Activated effector memory CD4-positive, alpha-beta T cell treated with anti-CD3 and anti-CD28 coated beads, Interleukin-2, amount 50 U/mL, for 16 hours (primary cell): ENCODE results near the gene TNRC6C.

Source experiments
- DNase-seq: peaks from one replicate; pipeline ENCODE4 v3.0.0-alpha.2; 2020

Gene TNRC6C, protein sequence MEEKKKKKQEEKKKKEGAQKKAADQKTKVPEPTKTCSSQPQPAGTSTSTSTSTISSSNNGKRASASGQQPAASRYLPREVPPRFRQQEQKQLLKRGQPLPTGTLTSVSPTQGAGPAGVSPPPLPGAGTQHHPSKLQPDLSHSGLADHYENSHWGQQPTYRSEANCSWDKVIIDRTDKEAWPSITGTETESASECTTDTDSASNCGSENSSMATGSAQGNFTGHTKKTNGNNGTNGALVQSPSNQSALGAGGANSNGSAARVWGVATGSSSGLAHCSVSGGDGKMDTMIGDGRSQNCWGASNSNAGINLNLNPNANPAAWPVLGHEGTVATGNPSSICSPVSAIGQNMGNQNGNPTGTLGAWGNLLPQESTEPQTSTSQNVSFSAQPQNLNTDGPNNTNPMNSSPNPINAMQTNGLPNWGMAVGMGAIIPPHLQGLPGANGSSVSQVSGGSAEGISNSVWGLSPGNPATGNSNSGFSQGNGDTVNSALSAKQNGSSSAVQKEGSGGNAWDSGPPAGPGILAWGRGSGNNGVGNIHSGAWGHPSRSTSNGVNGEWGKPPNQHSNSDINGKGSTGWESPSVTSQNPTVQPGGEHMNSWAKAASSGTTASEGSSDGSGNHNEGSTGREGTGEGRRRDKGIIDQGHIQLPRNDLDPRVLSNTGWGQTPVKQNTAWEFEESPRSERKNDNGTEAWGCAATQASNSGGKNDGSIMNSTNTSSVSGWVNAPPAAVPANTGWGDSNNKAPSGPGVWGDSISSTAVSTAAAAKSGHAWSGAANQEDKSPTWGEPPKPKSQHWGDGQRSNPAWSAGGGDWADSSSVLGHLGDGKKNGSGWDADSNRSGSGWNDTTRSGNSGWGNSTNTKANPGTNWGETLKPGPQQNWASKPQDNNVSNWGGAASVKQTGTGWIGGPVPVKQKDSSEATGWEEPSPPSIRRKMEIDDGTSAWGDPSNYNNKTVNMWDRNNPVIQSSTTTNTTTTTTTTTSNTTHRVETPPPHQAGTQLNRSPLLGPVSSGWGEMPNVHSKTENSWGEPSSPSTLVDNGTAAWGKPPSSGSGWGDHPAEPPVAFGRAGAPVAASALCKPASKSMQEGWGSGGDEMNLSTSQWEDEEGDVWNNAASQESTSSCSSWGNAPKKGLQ (N-terminal part only)

DNA sequence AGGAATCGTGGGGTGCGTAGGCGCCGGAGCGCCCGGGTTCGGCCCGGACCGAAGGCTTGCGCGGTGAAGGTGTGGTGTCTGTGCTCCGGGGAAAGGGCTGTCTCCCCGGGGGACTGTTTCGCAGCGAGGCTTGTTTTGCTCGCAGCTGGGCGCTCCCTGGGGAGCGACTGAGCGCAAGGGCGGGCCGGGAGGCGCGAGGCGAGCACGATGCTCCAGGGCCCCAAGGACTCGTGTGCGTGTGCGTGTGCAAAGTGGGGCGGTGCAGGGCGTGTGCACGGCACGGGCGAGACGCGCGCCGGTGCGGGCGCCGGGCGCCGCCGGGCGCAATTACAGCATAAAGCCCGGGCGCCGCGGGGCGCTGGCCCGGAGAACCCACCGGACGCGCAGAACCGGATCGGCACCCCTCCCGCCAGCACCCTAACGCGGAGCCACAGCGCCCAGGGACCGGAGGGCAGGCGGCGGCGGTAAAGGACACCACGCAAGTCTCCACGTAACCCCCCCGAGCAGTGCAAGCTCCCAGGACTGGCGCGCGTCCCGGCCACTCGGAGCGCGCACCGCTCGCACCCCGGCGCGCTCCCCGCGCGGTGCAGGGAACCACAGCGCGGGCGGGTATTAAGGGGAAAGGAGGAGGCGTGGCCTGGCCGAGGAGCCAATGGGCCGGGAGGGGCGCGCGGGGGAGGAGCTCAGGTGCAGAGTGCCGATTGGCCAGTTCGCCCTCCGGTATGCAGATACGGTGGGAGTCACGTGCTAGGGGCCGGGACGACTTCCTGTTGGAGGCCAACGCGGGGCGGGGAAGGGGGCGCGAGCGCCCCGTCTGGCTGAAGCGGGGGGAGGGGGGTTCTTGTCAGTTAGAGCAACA, at the start of gene TNRC6C:
TSS of gene TNRC6C (plus strand) at position 847 of the 859 bp plus-strand sequence. CDS start 45,504 bp downstream, outside the sequence.
- peak; percentile 100 for DNase-seq

DNA sequence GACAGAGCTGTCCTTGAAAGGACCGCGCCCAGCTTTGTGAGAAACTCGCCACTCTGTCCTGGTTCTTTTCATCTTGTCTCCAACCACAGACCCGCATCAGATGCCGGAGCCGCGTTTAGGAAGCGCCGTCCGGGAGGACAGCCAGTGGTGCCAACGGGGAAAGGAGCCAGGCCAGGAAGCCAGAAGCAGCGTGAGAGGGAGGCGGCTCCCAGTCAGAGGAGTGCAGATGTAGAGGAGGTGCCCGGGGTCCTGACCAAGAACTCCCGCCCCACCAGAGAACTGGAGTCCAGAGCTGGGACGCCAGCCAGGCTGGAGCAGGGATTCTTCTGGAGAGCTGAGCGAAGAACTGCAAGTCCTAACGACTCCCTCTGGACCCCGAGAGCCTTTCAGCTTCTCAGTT, 49.3 kb upstream of the TNRC6C start:
- no peak for DNase-seq

DNA sequence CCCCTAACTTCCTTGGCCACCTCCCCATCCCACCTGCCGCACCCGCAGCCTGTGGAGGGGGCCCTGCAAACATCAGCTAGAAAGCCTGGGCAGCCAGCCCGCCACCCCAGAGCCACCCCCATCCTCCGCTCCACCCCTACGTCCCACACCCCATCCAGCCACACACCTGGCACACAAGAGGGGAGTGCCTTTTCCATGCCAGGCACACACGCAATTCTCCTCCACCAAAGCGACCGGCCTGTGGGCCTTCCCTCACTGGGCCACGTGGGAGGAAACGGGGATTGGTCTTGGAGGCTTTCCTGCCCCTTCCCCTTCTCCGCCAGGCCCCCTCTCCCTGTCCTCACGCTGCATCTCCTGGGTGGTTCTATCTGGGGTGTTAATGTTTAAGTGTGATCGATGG, 48.7 kb upstream of the TNRC6C start:
- no peak for DNase-seq

DNA sequence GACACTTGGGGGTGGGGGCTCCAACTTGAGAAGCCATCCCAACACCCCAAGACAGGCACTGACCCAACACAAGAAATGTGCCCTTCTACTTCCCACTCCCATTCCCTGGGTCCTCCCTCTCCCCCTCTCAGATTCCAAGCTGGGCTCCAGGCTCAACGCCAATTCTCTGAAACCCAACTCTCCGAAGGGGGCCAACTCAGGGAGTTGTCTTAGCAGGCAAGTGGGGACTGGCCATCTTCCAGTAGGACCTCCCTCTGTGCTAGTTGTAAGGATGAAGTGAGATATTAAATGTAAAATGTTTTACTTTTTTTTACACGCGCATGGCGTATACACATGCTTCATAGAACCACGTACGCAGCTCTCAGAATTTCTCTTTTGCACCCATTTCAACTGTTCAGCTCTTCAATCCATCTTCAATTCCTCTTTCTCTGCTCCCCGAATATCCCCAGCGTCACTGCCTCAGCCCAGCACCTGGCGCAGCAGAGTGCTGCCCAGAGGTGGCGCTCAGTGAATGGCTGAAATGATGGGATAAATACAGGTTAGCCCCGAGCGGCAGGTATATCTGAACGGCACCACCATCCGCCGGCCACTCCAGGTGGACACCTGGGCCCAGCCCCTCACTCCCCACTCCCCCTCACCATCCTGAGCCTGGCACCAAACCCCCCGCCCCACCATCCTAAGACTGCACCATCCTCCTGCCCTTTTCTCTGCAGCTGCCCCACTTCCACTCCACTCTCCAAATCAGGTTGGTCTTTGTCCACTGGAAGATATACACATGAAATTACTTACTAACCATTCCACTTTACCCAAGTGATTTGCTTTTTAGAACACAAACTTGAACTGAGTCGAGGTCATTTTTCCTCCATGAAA, 43.9 kb upstream of the TNRC6C start:
- no peak for DNase-seq

DNA sequence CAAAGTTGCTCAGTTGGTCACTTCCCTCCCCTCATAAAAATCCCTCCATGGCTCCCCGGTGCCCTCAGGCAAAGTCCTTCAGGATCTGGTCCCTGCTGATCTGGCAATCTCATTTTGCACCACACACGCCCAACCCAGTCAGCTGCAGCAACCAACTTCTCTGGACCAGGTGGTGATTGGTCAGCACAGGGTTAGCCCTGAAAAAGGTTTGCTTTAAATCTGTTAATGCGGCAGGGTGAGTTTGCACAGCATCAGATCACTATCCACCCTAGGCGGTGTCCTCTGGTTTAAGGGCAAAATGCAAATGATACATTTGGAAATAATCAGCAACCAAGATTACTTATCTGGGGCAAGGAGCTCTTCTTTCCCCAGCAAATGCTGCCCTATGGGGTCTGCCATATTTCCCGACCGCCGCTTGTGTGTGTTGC, 42.9 kb upstream of the TNRC6C start:
- DNase-seq = no peak

DNA sequence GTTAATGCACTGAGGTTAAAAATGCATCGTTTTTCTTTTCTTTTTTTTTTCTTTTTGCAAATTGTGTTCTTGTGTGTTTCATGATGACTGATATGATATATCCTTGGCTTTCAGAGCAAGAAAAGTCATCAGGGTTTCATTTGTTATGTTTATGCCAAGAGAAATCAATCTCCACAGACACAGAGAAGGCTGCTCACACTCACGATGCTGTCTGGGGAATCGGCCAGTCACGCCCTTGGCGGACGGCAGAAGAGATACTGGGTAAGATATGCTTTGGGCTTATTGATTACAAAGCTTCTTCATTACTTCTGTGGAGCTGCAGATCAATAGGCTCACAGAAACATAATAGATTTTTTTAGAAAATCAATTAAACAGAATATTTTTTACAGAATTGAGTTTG, 42.2 kb upstream of the TNRC6C start:
- no peak for DNase-seq

DNA sequence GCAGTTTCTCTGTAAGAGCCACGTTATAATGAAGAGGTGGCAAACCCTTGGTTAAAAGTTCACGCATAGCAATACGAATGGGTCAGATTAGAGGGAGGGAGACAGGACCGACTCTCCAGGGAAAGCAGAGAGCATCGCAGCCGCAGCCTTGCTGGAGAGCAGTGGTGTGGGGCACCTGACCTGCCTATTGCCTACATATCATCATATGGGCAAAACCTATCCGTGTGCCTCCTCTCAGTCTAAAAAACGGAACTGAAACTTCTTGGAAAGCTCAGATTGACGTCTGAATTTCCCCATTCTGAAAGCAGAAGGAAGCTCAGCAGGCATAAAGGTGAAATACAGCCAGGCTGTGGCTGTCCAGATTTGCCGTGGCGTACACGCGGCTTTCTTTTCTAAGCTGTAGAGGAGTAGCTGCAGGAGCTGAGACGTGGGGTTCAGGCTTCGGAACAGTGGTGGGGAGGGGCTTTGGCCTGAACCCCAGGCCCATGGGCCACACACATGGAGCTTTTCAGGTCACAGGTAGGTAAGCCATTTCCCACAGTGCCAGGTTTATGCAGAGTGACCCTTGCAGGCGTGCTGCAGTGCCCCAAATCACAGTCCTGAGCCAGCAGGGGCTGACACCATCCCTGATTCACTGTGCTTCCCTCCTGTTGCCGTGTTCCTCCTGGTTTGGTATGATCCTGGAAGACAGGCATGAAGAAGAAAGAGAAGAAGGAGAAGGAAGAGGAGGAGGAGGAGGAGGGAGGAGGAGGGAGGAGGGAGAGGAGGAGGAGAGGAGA, 41.6 kb upstream of the TNRC6C start:
- DNase-seq = no peak

DNA sequence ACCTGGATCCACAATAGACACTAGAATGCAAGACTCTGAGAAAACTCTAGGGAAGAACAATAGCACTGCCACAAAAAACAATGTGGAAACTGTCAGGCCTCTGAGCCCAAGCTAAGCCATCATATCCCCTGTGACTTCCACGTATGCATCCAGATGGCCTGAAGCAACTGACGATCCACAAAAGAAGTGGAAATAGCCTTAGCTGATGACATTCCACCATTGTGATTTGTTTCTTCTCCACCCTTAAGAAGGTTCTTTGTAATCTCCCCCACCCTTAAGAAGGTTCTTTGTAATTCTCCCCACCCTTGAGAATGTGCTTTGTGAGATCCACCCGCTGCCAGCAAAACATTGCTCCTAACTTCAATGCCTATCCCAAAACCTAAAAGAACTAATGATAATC, 39.2 kb upstream of the TNRC6C start:
- no peak for DNase-seq

DNA sequence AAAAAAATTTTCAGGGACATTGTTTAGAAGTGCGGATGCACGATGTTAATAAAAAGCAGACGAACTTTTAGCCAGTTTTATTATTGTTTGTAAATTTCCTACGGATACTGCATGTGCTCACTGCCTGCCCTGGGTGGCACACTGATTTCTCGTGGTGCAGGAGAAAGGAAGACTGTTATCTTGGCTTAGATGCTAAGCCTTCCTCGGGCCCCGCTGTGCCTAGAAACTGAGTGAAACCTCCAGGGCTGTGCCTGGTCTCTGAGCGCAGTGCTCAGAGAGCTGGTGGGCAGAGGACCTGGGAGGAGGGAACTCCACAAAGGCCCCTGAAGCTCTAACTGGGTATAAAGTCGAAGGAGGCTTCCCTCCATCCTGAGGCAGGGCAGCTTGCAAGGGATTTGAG, 35.4 kb upstream of the TNRC6C start:
- no peak for DNase-seq

DNA sequence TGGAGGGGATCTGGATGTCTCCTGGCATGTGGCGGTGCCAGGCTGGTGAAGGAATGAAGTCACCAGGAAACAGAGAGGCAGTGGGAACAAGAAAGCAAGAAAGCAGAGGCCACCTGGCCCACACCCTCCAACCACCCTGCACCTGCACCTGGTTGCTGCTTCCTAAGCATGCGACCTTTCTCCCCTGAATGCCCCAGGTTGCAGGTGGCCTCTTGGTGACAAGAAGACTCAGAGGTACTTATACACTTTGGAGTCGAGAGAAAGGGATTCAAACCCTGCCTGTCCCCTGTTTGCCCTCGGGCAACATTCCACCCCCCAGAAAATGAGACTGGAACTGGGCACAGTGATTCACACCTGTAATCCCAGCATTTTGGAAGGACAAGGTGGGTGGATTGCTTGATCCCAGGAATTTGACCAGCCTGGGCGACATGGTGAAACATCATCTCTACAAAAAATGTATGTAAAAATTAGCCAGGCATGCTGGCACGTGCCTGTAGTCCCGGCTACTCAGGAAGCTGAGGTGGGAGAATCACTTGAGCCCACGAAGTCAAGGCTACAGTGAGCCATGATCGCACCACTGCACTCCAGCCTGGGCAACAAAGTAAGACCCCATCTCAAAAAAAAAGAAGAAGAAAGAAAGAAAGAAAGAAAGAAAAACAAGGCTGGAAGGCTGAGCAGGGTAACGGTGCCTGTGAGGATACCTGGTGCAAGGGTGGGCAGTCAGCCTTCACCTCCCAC, 34.6 kb upstream of the TNRC6C start:
- no peak for DNase-seq

DNA sequence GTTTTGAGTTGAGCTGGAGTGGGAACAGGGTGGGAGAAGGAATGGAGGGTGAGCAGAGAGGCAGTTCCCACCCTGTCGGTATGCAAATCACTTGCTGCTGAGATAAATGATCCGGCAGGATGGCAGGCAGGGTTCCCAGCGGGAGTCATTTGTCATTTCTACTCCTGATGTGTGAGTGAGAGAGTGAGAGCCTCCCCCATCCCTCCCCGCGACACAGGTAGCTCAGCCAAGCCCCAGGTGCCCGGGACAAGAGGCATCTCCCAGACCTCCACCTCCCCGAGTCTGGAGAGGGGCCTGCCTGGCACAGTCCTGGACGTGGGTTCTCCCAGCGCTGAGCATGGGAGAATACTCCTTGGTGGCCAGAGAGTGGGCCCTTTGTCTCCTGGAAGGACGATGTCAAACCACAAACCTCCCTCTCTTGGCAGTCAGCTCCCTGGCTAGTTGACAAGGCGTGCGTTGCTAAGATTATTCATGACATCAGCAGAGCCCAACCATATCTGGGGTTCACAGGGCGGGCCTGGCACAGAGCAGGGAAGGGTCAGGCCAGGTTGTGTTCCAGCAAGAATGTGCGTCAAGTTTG, 33.7 kb upstream of the TNRC6C start:
- no peak for DNase-seq

DNA sequence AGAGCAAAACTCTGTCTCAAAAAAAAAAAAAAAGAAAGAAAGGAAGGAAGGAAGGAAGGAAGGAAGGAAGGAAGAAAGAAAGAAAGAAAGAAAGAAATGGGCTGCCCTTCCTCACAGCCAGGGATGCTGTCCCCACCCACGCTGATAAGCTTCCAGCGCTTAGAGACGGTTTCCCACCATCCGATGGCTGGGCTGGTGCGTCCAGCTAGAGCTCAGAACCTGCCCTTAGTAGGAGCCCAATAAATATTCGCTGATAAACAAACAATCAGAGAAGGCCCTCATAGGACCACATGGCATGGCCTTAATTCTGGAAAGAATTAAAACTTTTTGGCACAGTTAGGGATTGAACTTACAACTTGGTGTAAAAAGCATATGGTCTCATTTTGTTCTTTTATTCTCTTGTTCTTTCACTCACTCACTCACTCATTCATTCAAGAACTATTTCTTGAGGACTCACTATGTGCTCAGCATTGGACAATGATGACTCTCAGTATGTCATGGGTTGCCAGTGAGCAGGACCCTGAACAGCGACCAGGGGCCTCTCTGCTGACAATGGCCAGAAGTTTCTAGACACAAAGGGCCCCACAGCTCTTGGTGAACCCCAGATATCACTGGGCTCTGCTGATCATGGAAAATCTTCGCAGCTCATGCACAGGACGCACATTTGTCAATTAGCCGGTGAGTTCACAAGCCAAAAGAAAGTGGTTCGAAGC, 32.5 kb upstream of the TNRC6C start:
- DNase-seq = no peak

DNA sequence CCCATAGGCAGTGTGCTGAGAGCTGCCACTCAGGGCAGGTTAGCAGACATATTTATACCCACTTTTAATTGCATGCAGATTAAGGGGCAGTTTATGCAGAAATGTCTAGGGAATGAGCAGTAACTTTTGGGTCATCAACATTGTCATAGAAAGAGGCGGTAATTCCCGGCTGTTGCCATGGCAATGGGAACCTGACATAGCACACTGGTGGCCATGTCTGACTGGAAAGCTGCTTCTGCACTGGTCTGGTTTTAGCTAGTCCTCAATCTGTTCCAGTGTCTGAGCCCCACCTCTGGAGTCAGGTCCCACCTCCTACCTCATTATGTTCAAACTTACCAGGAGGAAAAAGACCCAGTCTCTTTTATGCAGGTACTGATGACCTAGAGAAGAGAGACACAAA, 31.5 kb upstream of the TNRC6C start:
- DNase-seq = no peak

DNA sequence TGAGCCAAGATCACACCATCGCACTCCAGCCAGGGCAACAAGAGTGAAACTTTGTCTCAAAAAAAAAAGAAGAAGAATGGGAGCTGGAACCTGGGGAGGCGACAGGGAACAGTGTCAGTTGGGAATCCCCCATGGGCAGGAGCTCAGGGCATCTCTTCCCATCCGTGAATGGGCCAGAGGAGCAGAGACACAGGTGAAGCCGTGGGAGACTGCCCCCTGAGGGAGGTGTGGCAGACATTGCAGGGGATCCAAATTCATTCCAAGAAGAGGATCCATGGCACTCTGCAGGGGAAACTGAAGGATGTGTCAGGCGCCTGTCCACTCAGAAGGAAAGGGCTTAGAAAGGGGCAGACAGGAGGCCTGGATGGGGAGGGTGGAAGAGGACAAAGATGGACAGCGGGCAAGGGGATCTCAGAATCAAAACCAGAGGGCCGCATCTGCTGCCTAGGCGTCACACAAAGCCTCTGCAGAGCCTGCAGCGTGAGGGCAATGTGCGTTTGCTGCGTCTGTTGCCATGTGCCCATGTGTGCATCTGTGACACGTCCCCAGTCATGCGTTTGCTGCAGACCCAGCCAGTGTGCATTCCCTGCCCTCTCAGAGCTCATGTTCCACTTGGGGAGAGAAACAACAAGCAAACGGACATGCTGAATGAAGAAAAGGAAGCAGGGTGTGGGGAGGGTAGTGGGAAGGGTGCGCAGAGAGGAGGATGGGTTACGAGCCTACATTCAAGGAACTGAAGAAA, 30.6 kb upstream of the TNRC6C start:
- DNase-seq = no peak

DNA sequence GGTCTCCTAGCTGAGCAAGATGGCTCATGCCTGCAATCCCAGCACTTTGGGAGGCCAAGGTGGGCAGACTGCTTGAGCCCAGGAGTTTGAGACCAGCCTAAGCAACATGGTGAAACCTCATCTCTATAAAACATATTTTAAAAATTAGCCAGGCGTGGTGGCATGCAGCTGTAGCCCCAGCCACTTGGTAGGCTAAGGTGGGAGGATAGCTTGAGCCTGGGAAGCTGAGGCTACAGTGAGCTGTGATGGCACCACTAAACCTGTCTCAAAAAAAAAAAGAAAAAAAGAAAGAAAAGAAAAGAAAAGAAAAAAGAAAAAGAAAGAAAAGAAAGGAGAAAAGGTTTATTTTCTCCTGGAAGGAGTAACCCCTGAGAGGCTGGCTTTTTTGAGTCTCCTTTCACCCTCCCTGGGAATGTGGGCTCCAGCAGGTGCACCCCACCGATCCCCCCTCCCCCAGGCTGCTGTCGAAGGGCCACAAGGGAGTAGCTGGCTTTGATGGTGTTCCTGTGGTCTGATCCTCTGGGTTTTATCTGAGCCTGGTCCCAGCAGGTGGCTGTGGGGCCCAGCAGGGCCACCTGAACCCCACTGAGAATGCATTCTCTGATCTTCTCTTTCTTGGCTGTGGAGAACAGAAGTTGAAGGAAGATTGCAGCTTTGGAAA, 29.9 kb upstream of the TNRC6C start:
- DNase-seq = no peak

DNA sequence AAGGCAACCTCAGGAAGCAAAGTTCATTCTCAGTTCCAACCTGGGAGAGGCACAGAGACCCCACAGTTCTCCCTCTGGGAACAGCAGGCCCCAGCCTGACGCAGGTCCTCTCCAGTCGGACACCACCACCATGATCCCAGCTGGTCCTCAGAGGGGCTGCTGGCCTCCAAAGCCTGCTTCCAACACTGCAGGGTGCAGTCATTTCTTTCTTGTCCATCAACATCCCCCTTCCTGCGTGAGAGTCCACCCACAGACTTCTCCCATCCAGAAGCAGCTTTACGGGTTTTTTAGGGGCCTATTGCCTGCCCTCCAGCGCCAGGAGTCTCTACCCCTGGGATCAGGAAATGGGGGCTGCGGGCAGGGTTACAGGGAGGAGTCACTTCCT, 29.3 kb upstream of the TNRC6C start:
- DNase-seq = no peak

DNA sequence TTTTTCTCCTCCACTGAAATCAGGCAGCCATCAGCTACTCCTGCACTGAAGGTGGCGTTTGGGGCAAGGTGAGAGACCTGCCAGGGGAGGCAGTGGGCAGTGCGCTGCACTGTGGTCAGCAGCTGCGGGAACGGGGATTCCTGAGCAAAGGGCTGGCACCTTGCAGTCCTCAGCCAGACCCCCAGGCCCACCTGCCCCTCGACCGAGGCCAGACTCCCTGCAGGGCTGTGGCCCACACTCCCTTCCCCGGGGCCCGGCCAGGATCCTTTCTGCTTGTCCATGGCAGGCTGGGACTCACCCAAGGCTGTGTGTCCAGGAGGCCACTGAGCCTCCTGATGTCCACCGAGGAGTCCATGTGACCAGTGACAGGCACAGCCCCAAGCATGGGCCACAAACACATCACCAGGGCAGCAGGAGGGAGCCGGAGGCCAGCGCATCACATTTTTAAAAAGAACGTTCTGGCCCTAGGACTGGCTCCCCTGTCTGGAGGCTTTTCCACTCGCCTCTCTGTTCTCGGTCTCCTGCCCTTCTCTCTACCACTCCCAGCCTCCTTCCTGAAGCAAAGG, 28.5 kb upstream of the TNRC6C start:
- DNase-seq = no peak
